BJ (cell line): ENCODE results near the gene ATAD3C. TPM values are rescaled to one million over a fixed set of nuclear protein-coding genes. Genes with fewer than 3 reads are reported as not detected.
"Not testable (repeated sequence)": the region's sequence is repeated elsewhere in the genome, so short reads cannot be mapped to it uniquely, and the experiment has no call there.

Experiments
- CTCF ChIA-PET: fragments of 350-600 bp; formaldehyde crosslinking; extraction: SDS; loops from one replicate; lab custom pipeline; 2021; ENCODE audit warnings: antibody characterized with exemption, inconsistent platforms; lab: Yijun Ruan, JAX
- POLR2A ChIA-PET: fragments of 300-600 bp; sonication (Branson Sonifier 250); formaldehyde crosslinking; extraction: SDS; loops from one replicate; lab custom pipeline; 2021; ENCODE audit warnings: antibody characterized with exemption; lab: Charles Lee
- DNase-seq: peaks from one replicate; pipeline ENCODE4 v3.0.0-alpha.2; 2011; ENCODE audit warnings: low read depth
- H3K27me3 ChIP-seq: 2 replicates; pipeline ENCODE4 v1.6.0; 2011; ENCODE audit warnings: low read length; ENCODE audit not compliant: control insufficient read depth, insufficient read depth
- H3K36me3 ChIP-seq: 2 replicates; pipeline ENCODE4 v1.5.1; 2011; ENCODE audit warnings: low read length; ENCODE audit not compliant: control insufficient read depth, insufficient read depth
- H3K4me3 ChIP-seq: 2 replicates; pipeline ENCODE4 v1.5.1; 2011; ENCODE audit warnings: low read depth, mild to moderate bottlenecking, control low read depth, low read length
- polyA plus RNA-seq: library from polyadenylated mRNA; depleted of rRNA; stranded (reverse); fragments of >200 nt; gene quantifications from 2 replicates; pipeline ENCODE4 v1.2.3, GENCODE V29; 2011
- TF ChIP-seq, protein P1 (sequence below): IDR thresholded peaks from 2 replicates; pipeline ENCODE4 v1.5.1; 2011; ENCODE audit warnings: low read depth, mild to moderate bottlenecking, control low read depth, inconsistent platforms, low read length, moderate library complexity; ENCODE audit not compliant: insufficient read depth

ATAD3C gene
- polyA plus RNA-seq, 1 experiment, result 0.06 TPM

- ChIA-PET POLR2A (no interaction called here), CTCF (interaction anchor here (0.7 kb wide), 1 partner anchor 1121 kb away, joined by 3 read pairs; no protein-coding TSS in a partner anchor)
- H3K4me3 ChIP-seq, result peak overlapping the region; percentile 24
- H3K27me3 ChIP-seq, result no peaks in the 10 kb centered on the region
- no peaks in the 10 kb centered on the region for H3K36me3 ChIP-seq
- no peak for DNase-seq
- TF ChIP-seq, protein P1, sequence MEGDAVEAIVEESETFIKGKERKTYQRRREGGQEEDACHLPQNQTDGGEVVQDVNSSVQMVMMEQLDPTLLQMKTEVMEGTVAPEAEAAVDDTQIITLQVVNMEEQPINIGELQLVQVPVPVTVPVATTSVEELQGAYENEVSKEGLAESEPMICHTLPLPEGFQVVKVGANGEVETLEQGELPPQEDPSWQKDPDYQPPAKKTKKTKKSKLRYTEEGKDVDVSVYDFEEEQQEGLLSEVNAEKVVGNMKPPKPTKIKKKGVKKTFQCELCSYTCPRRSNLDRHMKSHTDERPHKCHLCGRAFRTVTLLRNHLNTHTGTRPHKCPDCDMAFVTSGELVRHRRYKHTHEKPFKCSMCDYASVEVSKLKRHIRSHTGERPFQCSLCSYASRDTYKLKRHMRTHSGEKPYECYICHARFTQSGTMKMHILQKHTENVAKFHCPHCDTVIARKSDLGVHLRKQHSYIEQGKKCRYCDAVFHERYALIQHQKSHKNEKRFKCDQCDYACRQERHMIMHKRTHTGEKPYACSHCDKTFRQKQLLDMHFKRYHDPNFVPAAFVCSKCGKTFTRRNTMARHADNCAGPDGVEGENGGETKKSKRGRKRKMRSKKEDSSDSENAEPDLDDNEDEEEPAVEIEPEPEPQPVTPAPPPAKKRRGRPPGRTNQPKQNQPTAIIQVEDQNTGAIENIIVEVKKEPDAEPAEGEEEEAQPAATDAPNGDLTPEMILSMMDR, result no peak
Measured at GRCh38 chr1:1427820-1428148, 21.7 kb upstream of the ATAD3C start.

DNA sequence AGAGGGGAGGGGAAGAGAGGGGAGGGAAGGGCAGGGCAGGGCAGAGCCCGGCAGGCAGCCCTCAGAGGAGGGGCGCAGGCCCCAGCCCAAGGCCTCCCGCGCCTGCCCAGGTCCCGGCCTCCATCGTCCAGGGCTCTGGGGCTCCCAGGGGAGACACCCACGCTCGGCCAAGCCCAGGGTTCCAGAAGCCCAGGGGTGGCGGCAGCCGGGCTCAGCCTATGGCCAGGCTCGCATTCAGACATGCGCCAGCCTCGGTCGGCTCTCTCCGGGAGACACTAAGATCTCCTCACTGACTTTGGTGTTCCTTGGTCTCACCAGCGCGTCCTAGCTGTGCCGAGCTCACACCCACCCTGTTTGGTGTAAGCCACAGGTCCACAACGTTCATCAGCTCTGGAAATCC lies 21.3 kb upstream of the ATAD3C start:
- TF ChIP-seq, protein P1, result no peak
- POLR2A ChIA-PET, result no interaction called here
- Histone ChIP-seq H3K27me3 (no peaks in the 10 kb centered on the region), H3K36me3 (no peaks in the 10 kb centered on the region), H3K4me3 (no peak overlapping the region)
- DNase-seq, result no peak
- CTCF ChIA-PET, result interaction anchor here (0.7 kb wide), 1 partner anchor 1121 kb away, joined by 3 read pairs; no protein-coding TSS in a partner anchor

GRCh38 chr1:1428967-1429366 lies 20.5 kb upstream of the ATAD3C start:
- H3K4me3 ChIP-seq, H3K27me3 ChIP-seq, POLR2A ChIA-PET, DNase-seq, H3K36me3 ChIP-seq: not testable (repeated sequence)
- CTCF ChIA-PET, result interaction anchor here (1.0 to 4.6 kb wide), 2 partner anchors 9 to 13 kb away, joined by 3 to 24 read pairs; no protein-coding TSS in a partner anchor

DNA sequence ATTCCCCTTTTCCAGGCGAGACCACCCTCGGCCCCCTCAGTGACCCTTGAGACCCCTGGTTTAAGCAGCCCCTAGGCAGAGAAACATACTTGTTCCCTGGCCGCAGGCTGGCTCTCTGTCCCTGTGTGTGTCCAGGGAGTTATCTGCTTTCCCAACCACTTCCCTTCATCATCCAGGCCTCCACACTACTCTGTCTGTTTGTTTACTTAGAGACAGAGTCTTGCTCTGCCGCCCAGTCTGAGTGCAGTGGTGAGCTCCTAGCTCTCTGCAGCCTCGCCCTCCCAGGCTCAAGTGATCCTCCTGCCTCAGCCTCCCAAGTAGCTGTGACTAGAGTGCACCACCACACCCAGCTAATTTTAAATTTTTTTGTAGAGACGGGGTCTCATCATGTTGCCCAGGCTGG lies 19.8 kb upstream of the ATAD3C start:
- ChIA-PET CTCF (interaction anchor here (0.9 to 4.6 kb wide), 4 partner anchors 10 to 31 kb away, joined by 3 to 24 read pairs (median 4); partner anchors contain the start of genes ATAD3C and CCNL2), POLR2A (no interaction called here)

DNA sequence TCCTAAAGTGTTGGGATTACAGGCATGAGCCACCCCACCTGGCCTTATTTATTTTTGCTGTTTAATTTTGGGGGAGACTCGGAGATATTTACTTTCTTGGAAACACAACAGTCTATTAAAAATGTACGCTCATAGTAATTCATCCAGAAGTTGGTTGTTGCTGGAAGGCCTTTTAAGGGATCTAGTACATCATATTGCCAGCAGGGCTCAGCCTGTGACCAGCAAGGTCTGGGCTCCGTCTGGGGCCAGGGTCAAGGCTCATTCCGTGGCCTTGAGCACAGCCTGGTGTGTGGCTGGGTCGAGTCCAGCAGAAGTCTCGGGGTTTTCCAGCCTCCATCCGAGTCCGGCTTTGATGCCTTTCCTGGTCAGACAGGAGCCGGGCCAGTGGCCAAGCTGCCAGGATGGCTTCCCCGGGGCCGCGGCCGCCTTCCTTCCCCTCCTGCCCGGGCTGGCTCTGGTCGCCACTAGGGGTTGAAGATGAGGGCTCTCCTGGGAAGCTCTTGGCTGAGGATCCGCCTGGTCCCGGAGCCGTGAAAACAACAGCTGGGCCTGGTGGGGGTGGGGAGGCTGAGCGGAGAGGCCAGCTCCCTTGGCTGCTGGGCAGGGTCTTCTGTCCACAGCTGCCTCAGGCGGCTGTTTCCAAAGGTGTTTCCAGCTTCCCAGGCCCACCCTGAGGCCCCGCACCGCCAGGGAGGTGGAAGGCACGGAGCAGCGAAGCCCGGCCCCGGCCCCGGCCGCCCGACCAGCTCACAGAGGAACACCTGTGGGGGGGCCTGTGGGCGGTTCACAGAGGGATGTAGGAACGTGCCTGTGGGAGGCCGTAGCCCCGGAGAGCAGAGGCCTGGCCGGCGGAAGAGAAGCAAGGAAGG lies 19.1 kb upstream of the ATAD3C start:
- H3K4me3 ChIP-seq, result no peak overlapping the region
- POLR2A ChIA-PET, result interaction anchor here (0.6 kb wide), 2 partner anchors 30 to 56 kb away, joined by 5 to 6 read pairs; no protein-coding TSS in a partner anchor
- CTCF ChIA-PET, result interaction anchor here (0.6 to 4.6 kb wide), 4 partner anchors 12 to 33 kb away, joined by 3 to 24 read pairs (median 4); partner anchors contain the start of genes ATAD3C and CCNL2
- no peak for DNase-seq
- no peaks in the 10 kb centered on the region for H3K36me3 ChIP-seq
- TF ChIP-seq, protein P1, result peak; percentile 35
- H3K27me3 ChIP-seq, result no peaks in the 10 kb centered on the region

More for the DNA sequence above, 19.8 kb upstream of the ATAD3C start:
- DNase-seq, result no peak
- H3K4me3 ChIP-seq, result no peak overlapping the region
- no peaks in the 10 kb centered on the region for H3K36me3 ChIP-seq
- H3K27me3 ChIP-seq, result no peaks in the 10 kb centered on the region
- TF ChIP-seq, protein P1, result no peak
